Small intestine (tissue), 7 donors: Measurements from ENCODE around the gene SLC10A7. TPM values are rescaled to one million over a fixed set of nuclear protein-coding genes. Genes with fewer than 3 reads are reported as not detected.
A peak's percentile ranks its signal among the peaks of the same experiment; 100 is the strongest.

Experiments used
- DNase-seq, 2 donors: peaks; one replicate each; pipeline versions ENCODE4 v3.0.0 to v3.0.0-alpha.2; 2013
- FAIRE-seq: peaks from 2 replicates; lab custom pipeline; 2012; peaks lifted over from hg19 to GRCh38; lab: Jason Lieb, UNC
- H3K27ac ChIP-seq, 3 donors: one replicate each; pipeline ENCODE4 v1.5.1; 2013; ENCODE audit warnings: low read length in 2 of 3, mild to moderate bottlenecking in 2 of 3, control low read depth in 1 of 3, inconsistent platforms in 1 of 3, low read depth in 1 of 3, moderate library complexity in 1 of 3
- H3K27me3 ChIP-seq, 3 donors: one replicate each; pipeline ENCODE4 v1.6.1; 2013; ENCODE audit warnings: low read length in 3 of 3, inconsistent platforms in 1 of 3; ENCODE audit not compliant: control insufficient read depth in 3 of 3, insufficient read depth in 3 of 3
- H3K36me3 ChIP-seq, 3 donors: one replicate each; pipeline ENCODE4 v1.6.1; 2013; ENCODE audit warnings: low read length in 3 of 3, inconsistent platforms in 1 of 3, low read depth in 1 of 3, mild to moderate bottlenecking in 1 of 3, moderate library complexity in 1 of 3; ENCODE audit not compliant: control insufficient read depth in 3 of 3, insufficient read depth in 2 of 3
- H3K4me1 ChIP-seq, 3 donors: one replicate each; pipeline ENCODE4 v1.6.1; 2013; ENCODE audit warnings: low read length in 2 of 3, inconsistent platforms in 1 of 3, low read depth in 1 of 3, mild to moderate bottlenecking in 1 of 3, moderate library complexity in 1 of 3; ENCODE audit not compliant: control insufficient read depth in 3 of 3, insufficient read depth in 2 of 3
- H3K4me3 ChIP-seq, 3 donors: one replicate each; pipeline ENCODE4 v1.5.1; 2013; ENCODE audit warnings: low read length in 3 of 3, control low read depth in 1 of 3, inconsistent platforms in 1 of 3, low read depth in 1 of 3, mild to moderate bottlenecking in 1 of 3, moderate library complexity in 1 of 3
- H3K9me3 ChIP-seq, 2 donors: one replicate each; pipeline ENCODE4 v1.6.1; 2013; ENCODE audit warnings: low read depth in 1 of 2, low read length in 1 of 2; ENCODE audit not compliant: control insufficient read depth in 2 of 2, insufficient read depth in 1 of 2
- WGBS, 3 donors: extraction: QIAGEN DNeasy Blood & Tissue Kit; methylation state at CpG; one replicate each; pipeline ENCODE4 v1.1.7; 2013; 5-methylcytosine and 5-hydroxymethylcytosine counted together
- polyA plus RNA-seq, 4 donors: library from polyadenylated mRNA; stranded (reverse) in 3 of 4; unstranded in 1 of 4; fragments of 200-250 nt in 3 of 4; fragments of 120-200 nt in 1 of 4; gene quantifications; one replicate each; pipeline versions ENCODE4 v1.2.1 to v1.2.3, GENCODE V29; 2013
- donor health status: healthy with polysubstance abuse.
- donor health status: control.
- donor health status: control.
- donor health status: Bipolar disorder and iron deficiency.
- donor health status: healthy.

Gene SLC10A7
- polyA plus RNA-seq, 4 donors = 0.81 to 10.4 (median 3.8) TPM

DNA sequence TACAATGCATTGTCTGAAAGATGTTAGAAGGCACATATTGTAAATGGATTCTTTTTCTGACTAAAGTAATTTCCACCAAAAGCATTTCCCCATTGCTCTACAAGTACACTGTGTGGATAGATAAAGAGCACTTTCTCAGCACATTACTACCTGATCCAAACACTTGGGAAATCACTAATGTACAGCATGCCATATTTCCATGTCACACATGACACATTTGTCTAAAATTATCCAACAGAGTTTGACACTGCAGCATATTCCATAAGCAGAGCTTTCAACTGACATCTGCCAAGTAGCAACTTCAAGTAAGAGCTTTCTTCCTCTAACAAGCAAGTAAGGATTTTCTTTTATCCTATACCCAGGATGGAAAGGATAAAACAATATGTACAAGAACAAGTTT is 257.9 kb downstream of the SLC10A7 start:
- Histone ChIP-seq H3K9me3 (no peaks in the 10 kb centered on the region), H3K4me3 (no peak overlapping the region), H3K4me1 (peaks cover 0 to 3% (median 0%) of the 10 kb centered on the region in 3 donors), H3K36me3 (peaks cover 0 to 4% (median 0%) of the 10 kb centered on the region in 3 donors), H3K27ac (no peak overlapping the region), H3K27me3 (no peaks in the 10 kb centered on the region)
- FAIRE-seq (no peak), DNase-seq (no peak)

DNA sequence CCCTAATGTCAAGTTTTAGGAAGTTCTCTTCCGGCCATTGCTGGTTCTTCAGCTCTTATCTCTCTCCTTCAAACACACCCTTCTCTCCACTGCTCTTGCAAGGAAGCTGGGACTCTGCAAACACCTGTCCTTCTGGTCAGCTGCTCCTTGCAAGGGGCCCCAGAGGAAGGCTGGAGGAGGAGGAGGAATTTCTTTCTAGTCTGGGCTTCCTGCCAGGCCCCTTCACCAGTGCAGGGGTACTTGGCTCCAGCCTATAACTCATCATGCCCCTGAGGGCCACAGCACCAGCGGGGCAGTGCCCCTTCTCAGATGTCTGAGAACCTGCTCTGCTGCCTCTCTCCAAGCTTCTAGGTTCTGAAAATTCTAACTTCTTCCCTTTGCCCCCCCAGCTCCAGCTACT is 260.7 kb downstream of the SLC10A7 start:
- Histone ChIP-seq H3K9me3 (no peaks in the 10 kb centered on the region), H3K27me3 (no peaks in the 10 kb centered on the region), H3K36me3 (peaks cover 0 to 4% (median 2%) of the 10 kb centered on the region in 3 donors), H3K27ac (no peak overlapping the region), H3K4me1 (no peaks in the 10 kb centered on the region), H3K4me3 (no peak overlapping the region)
- FAIRE-seq (no peak), DNase-seq (no peak)
- 75 to 80% (median 77%) methylated on average over 2 of the region's 2 CpGs for WGBS, 3 donors

DNA sequence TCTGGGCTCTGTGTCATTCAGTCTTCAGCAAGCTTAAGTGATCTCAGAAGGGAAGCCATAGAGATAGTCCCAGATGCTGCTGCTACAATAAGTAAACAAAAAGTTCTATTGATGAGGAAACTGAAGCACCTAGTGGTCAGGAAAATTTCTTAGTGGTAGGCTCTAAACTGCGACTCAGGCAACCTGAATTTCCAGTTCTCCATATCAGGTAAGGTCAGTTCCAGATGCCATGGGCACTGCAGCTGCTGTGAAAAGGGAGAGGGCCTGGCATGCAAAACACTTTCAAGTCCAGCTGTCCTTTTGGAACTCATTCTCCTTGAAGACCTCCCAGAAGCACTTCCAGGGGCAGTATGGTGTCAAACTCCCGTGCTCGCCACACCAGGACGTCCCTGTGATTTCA is 261.2 kb downstream of the SLC10A7 start:
- no peak for DNase-seq

DNA sequence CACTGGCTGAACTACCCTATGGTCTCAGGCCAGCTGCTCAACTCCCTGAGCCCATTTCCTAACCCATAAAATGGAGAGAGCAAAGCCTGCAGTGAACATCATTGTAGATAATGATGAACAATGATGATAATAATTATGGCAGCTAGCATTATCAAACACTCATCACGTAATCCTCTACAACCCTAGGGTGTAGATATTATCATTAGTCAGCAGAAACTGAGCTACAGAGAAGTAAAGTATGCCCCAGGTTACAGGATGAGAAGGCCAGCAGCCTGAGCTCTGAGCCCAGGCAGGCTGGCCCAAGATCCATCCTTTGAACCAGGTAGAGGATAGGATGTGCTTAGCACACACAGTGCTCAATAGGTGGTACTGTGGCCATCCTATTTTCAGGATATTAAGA is 264.2 kb downstream of the SLC10A7 start:
- FAIRE-seq (no peak), DNase-seq (no peak)
- Histone ChIP-seq H3K9me3 (no peaks in the 10 kb centered on the region), H3K4me1 (no peaks in the 10 kb centered on the region), H3K4me3 (no peak overlapping the region), H3K36me3 (peaks cover 0 to 2% (median 0%) of the 10 kb centered on the region in 3 donors), H3K27me3 (no peaks in the 10 kb centered on the region), H3K27ac (no peak overlapping the region)
- 96 to 100% (median 100%) methylated on average over 1 of the region's 1 CpG for WGBS, 3 donors

More for the DNA sequence above, 261.2 kb downstream of the SLC10A7 start:
- Histone ChIP-seq H3K36me3 (peaks cover 0 to 4% (median 2%) of the 10 kb centered on the region in 3 donors), H3K4me3 (no peak overlapping the region), H3K4me1 (no peaks in the 10 kb centered on the region), H3K9me3 (no peaks in the 10 kb centered on the region), H3K27ac (no peak overlapping the region), H3K27me3 (no peaks in the 10 kb centered on the region)
- FAIRE-seq = no peak
- WGBS, 3 donors = 84 to 92% (median 87%) methylated on average over 4 of the region's 4 CpGs

DNA sequence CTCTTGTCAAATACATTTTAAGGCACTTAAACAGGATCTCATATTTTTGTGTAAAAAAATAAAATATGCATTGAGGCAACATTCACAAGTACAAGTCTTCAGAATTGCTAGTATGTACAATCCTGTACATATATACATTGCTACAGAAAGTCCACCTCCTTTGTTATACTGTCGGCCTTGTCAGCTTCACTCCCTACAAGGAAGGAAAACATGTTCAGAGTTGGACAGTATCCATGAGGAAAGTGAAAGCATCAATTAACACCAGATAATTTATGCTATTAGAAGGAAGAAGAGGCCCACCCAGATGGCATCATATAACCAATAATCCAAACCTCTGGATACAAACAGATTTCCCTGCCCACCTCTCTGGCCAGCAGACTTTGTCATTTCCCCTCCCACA is 265.4 kb downstream of the SLC10A7 start:
- FAIRE-seq = no peak
- Histone ChIP-seq H3K36me3 (peaks cover 0 to 2% (median 0%) of the 10 kb centered on the region in 3 donors), H3K27ac (no peak overlapping the region), H3K27me3 (no peaks in the 10 kb centered on the region), H3K4me1 (no peaks in the 10 kb centered on the region), H3K4me3 (no peak overlapping the region), H3K9me3 (no peaks in the 10 kb centered on the region)
- 10 to 50% (median 38%) methylated on average over 1 of the region's 1 CpG for WGBS, 3 donors
- peak in 1 of 2 donors; percentile 52 for DNase-seq

DNA sequence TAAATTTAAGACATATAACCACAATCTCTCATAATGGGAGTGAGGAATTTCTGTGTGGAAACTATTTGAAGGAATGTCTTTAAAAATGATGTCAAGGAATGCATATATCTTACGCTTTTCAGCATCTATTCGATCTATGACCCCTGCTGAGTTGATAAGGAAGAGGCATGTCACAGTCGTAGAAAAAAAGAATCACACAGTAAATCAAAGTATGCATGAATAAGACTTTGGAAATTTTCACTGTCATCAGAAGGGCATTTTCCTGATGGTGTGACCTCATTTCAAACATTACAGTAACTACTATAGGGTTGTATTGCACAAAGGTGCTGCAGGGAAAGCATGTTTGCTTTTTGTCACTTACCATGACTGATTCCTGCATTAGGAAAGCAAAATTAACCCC is 265.9 kb downstream of the SLC10A7 start:
- H3K9me3 ChIP-seq = no peaks in the 10 kb centered on the region
- H3K27ac ChIP-seq = no peak overlapping the region
- DNase-seq (no peak), FAIRE-seq (no peak)
- H3K36me3 ChIP-seq = peaks cover 0 to 2% (median 0%) of the 10 kb centered on the region in 3 donors
- WGBS, 3 donors = 62 to 73% (median 72%) methylated on average over 3 of the region's 3 CpGs
- H3K4me1 ChIP-seq = no peaks in the 10 kb centered on the region
- H3K4me3 ChIP-seq = no peak overlapping the region
- no peaks in the 10 kb centered on the region for H3K27me3 ChIP-seq

DNA sequence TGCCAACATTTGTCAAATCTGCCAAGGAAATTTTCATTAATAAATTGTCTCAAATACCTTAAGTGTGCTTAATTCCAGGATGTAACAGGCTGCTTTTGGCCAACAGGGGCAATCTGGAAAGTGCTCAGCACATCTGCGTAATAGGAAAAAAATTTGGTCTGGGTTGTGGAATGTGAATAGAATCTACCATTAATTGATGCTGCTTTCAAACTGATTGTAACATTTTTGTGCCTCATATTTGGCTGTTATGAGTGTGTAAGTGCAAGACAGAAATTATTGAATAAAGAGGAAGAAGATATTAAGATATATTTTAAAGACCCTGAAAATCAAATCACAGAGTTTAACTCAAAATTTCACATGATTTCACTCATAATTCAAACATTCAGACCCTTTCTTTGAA is 266.3 kb downstream of the SLC10A7 start:
- no peak for DNase-seq
- Histone ChIP-seq H3K4me3 (no peak overlapping the region), H3K36me3 (peaks cover 0 to 2% (median 0%) of the 10 kb centered on the region in 3 donors), H3K9me3 (no peaks in the 10 kb centered on the region), H3K27me3 (no peaks in the 10 kb centered on the region), H3K4me1 (no peaks in the 10 kb centered on the region), H3K27ac (no peak overlapping the region)
- 84 to 100% (median 91%) methylated on average over 1 of the region's 1 CpG for WGBS, 3 donors
- FAIRE-seq = no peak

- no peak for FAIRE-seq
- H3K27me3 ChIP-seq = no peaks in the 10 kb centered on the region
- peak; percentile 10 to 48 for DNase-seq
- 21 to 68% (median 51%) methylated on average over 5 of the region's 5 CpGs for WGBS, 3 donors
- H3K36me3 ChIP-seq = no peaks in the 10 kb centered on the region
- H3K9me3 ChIP-seq = no peaks in the 10 kb centered on the region
- no peak overlapping the region for H3K27ac ChIP-seq
- H3K4me3 ChIP-seq = no peak overlapping the region
- H3K4me1 ChIP-seq = peaks cover 0 to 5% (median 0%) of the 10 kb centered on the region in 3 donors
These were observed 268.6 kb downstream of the SLC10A7 start for GRCh38 chr4:146252969-146253611.

DNA sequence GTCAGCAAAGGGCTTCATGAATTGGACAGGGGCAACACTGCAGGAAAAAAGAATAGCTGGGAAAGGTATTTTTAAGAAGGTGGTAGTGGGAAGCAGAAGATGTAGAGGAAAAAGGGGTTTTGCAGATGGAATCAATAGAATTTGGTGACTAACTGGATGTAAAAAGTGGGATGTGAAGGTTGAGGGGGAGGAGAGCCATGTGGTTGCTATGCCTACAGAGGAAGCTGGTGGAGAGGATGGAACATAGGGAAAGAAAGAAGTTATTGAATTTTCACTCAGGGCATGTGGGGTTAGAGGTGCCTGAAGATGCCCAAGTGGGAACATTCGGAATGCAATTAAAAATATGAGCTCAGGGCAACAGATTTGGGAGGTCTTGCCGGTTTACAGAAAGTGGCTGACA is 274.4 kb downstream of the SLC10A7 start:
- WGBS, 3 donors = 50 to 67% (median 66%) methylated on average over 2 of the region's 2 CpGs
- FAIRE-seq (no peak), DNase-seq (no peak)
- no peak overlapping the region for H3K4me3 ChIP-seq
- H3K36me3 ChIP-seq = no peaks in the 10 kb centered on the region
- peaks cover 0 to 6% (median under 1%) of the 10 kb centered on the region in 3 donors for H3K4me1 ChIP-seq
- peaks cover 0 to 3% (median 0%) of the 10 kb centered on the region in 3 donors for H3K27me3 ChIP-seq
- no peak overlapping the region for H3K27ac ChIP-seq
- H3K9me3 ChIP-seq = no peaks in the 10 kb centered on the region
